Measurements from ENCODE around the gene SALL3. TPM values are rescaled to one million over a fixed set of nuclear protein-coding genes. Genes with fewer than 3 reads are reported as not detected.

Gene SALL3
- total and polyA plus RNA-seq, 2 of the 8 experiments (the other 6 are each of a cell fraction or from before 2014, with no cell fraction given) = 10.5 to 46.4 TPM

- TF ChIP-seq NRF1 (IDR thresholded peaks at IDR 0.05; ENCODE audit: low read depth, low read length) = no peak
- TF ChIP-seq, protein P1, sequence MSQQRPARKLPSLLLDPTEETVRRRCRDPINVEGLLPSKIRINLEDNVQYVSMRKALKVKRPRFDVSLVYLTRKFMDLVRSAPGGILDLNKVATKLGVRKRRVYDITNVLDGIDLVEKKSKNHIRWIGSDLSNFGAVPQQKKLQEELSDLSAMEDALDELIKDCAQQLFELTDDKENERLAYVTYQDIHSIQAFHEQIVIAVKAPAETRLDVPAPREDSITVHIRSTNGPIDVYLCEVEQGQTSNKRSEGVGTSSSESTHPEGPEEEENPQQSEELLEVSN (IDR thresholded peaks at IDR 0.05) = no peak
These were observed 31.2 kb downstream of the SALL3 start (continued) for GRCh38 chr18:79010802-79011201.

Measured in H1 (cell line).